ENCODE results near the gene SEMA4D. TPM values are rescaled to one million over a fixed set of nuclear protein-coding genes. Genes with fewer than 3 reads are reported as not detected.

Gene SEMA4D
- total and polyA plus RNA-seq, 10 donors: 23.0 to 193 (median 157) TPM

- no peaks in the 10 kb centered on the region for H3K27me3 ChIP-seq (replicated peaks in 1 of 7)
- H3K36me3 ChIP-seq: peaks cover 0 to 15% (median 0%) of the 10 kb centered on the region in 6 donors
- intact Hi-C loops (cut with DNase I; ENCODE audit: low total_unique reads): no loop called here
- no peaks in the 10 kb centered on the region for H3K9me3 ChIP-seq
- H3K4me1 ChIP-seq: peaks cover 0 to 43% (median 26%) of the 10 kb centered on the region in 6 donors
- DNase-seq: no peak
- WGBS, 5 donors: 88 to 98% (median 89%) methylated on average over 6 to 7 of the region's 7 CpGs
- no peak for TF ChIP-seq POLR2A (IDR thresholded peaks at IDR 0.05)
- TF ChIP-seq CTCF (IDR thresholded peaks at IDR 0.05 in 8 of 11, conservative IDR thresholded peaks at IDR 0.05 in 3 of 11): no peak
- no peak for TF ChIP-seq POLR2AphosphoS5 (IDR thresholded peaks at IDR 0.05)
- H3K27ac ChIP-seq: peak overlapping the region in 1 of 8 donors; percentile 5
- no peak overlapping the region for H3K4me3 ChIP-seq
Observed at GRCh38 chr9:89368550-89368949, 129.4 kb downstream of the SEMA4D start.

GRCh38 chr9:89367726-89368437, 130.0 kb downstream of the SEMA4D start:
- Histone ChIP-seq H3K27ac (peak overlapping the region in 1 of 8 donors; percentile 8), H3K4me3 (no peak overlapping the region), H3K27me3 (replicated peaks in 1 of 7) (no peaks in the 10 kb centered on the region), H3K9me3 (no peaks in the 10 kb centered on the region), H3K36me3 (peaks cover 0 to 22% (median 3%) of the 10 kb centered on the region in 6 donors), H3K4me1 (peaks cover 0 to 43% (median 29%) of the 10 kb centered on the region in 6 donors)
- no peak for TF ChIP-seq CTCF (IDR thresholded peaks at IDR 0.05 in 8 of 11, conservative IDR thresholded peaks at IDR 0.05 in 3 of 11)
- peak in 2 of 3 donors; percentile 18 to 55 for TF ChIP-seq POLR2AphosphoS5 (IDR thresholded peaks at IDR 0.05)
- DNase-seq: no peak
- intact Hi-C loops (cut with DNase I; ENCODE audit: low total_unique reads): no loop called here
- 83 to 93% (median 86%) methylated on average over 12 to 14 of the region's 14 CpGs for WGBS, 5 donors

- peaks cover 0 to 49% (median 34%) of the 10 kb centered on the region in 6 donors for H3K4me1 ChIP-seq
- peaks cover 0 to 28% (median 9%) of the 10 kb centered on the region in 6 donors for H3K36me3 ChIP-seq
- no peak overlapping the region for H3K27ac ChIP-seq
- intact Hi-C loops (cut with DNase I; ENCODE audit: low total_unique reads): no loop called here
- H3K9me3 ChIP-seq: no peaks in the 10 kb centered on the region
- no peak for TF ChIP-seq POLR2A (IDR thresholded peaks at IDR 0.05)
- TF ChIP-seq CTCF (IDR thresholded peaks at IDR 0.05 in 8 of 11, conservative IDR thresholded peaks at IDR 0.05 in 3 of 11): no peak
- peak in 2 of 3 donors; percentile 32 to 58 for TF ChIP-seq POLR2AphosphoS5 (IDR thresholded peaks at IDR 0.05)
- DNase-seq: no peak
- 69 to 91% (median 80%) methylated on average over 4 of the region's 4 CpGs for WGBS, 5 donors
- no peak overlapping the region for H3K4me3 ChIP-seq
- no peaks in the 10 kb centered on the region for H3K27me3 ChIP-seq (replicated peaks in 1 of 7)
Observed at GRCh38 chr9:89367281-89367680, 130.6 kb downstream of the SEMA4D start.

GRCh38 chr9:89366711-89367110, 131.2 kb downstream of the SEMA4D start:
- Histone ChIP-seq H3K27me3 (replicated peaks in 1 of 7) (no peaks in the 10 kb centered on the region), H3K4me3 (no peak overlapping the region), H3K4me1 (peaks cover 0 to 55% (median 34%) of the 10 kb centered on the region in 6 donors), H3K9me3 (no peaks in the 10 kb centered on the region), H3K36me3 (peaks cover 0 to 34% (median 15%) of the 10 kb centered on the region in 6 donors), H3K27ac (no peak overlapping the region)
- no peak for DNase-seq
- 86 to 99% (median 91%) methylated on average over 3 of the region's 3 CpGs for WGBS, 5 donors
- intact Hi-C loops (cut with DNase I; ENCODE audit: low total_unique reads): no loop called here
- TF ChIP-seq POLR2AphosphoS5 (IDR thresholded peaks at IDR 0.05) (no peak), CTCF (IDR thresholded peaks at IDR 0.05 in 8 of 11, conservative IDR thresholded peaks at IDR 0.05 in 3 of 11) (no peak), POLR2A (IDR thresholded peaks at IDR 0.05) (no peak)

All from spleen (tissue), 11 donors.